HepG2 (cell line): Measurements from ENCODE around the gene MYLK2. TPM values are rescaled to one million over a fixed set of nuclear protein-coding genes. Genes with fewer than 3 reads are reported as not detected.
A peak's percentile ranks its signal among the peaks of the same experiment; 100 is the strongest.

Experiments
- DPF2 ChIP-seq: sonication (generic); formaldehyde crosslinking; IDR thresholded peaks from 2 replicates; pipeline ENCODE4 v1.4.0; 2020; ENCODE audit warnings: mild to moderate bottlenecking, low read depth, missing genetic modification reagents, borderline replicate concordance
- ETV5 ChIP-seq: IDR thresholded peaks from 2 replicates; pipeline ENCODE4 v1.6.1; 2018; ENCODE audit warnings: missing biosample characterization, missing genetic modification reagents, inconsistent platforms, borderline replicate concordance
- HIVEP1 ChIP-seq: sonication (generic); formaldehyde crosslinking; IDR thresholded peaks from 2 replicates; pipeline ENCODE4 v1.4.0; 2020; ENCODE audit warnings: mild to moderate bottlenecking, missing genetic modification reagents
- HNF4A ChIP-seq: sonication (generic); formaldehyde crosslinking; IDR thresholded peaks from 2 replicates; pipeline ENCODE4 v1.4.0; 2020; ENCODE audit warnings: missing genetic modification reagents
- PHF5A ChIP-seq: IDR thresholded peaks from one replicate; pipeline ENCODE4 v1.6.1; 2018; ENCODE audit warnings: low read depth, missing genetic modification reagents; ENCODE audit not compliant: unreplicated experiment
- SOX6 ChIP-seq, 2 experiments: fragments of 450-650 bp in 1 of 2; sonication (generic) in 1 of 2; formaldehyde crosslinking in 1 of 2; IDR thresholded peaks; 2 replicates each; pipeline versions ENCODE4 v1.4.0 to v1.6.1; 2017 to 2020; ENCODE audit warnings: antibody characterized with exemption in 1 of 2, mild to moderate bottlenecking in 1 of 2, missing genetic modification reagents in 1 of 2
- SP2 ChIP-seq: sonication (generic); formaldehyde crosslinking; IDR thresholded peaks from 2 replicates; pipeline ENCODE4 v1.5.1; 2020; ENCODE audit warnings: mild to moderate bottlenecking, missing genetic modification reagents
- STAT5B ChIP-seq: sonication (generic); formaldehyde crosslinking; IDR thresholded peaks from 2 replicates; pipeline ENCODE4 v1.4.0; 2020; ENCODE audit warnings: missing genetic modification reagents
- TEAD3 ChIP-seq: optimal IDR thresholded peaks from 2 replicates; pipeline ENCODE3; 2016; ENCODE audit warnings: borderline replicate concordance
- ZNF446 ChIP-seq: sonication (generic); formaldehyde crosslinking; IDR thresholded peaks from 2 replicates; pipeline ENCODE4 v1.5.0; 2020; ENCODE audit warnings: mild to moderate bottlenecking, missing genetic modification reagents
- polyA plus RNA-seq, 8 experiments: library from polyadenylated mRNA; depleted of rRNA in 3 of 8; stranded (reverse) in 7 of 8; unstranded in 1 of 8; fragments of >200 nt; fragmentation: Illumina TruSeq in 4 of 8; extraction: Trizol in 4 of 8; gene quantifications; 2 replicates each; pipeline versions ENCODE4 v1.2.1 to v1.2.3, GENCODE V29; 2011 to 2016; ENCODE audit warnings: low read depth in 4 of 8, missing spikeins in 1 of 8, mixed read lengths in 1 of 8; ENCODE audit not compliant: insufficient read depth in 1 of 8
- total RNA-seq, 5 experiments: library from RNA; depleted of rRNA; stranded (reverse); fragments of >200 nt; fragmentation: Illumina TruSeq; extraction: Trizol; gene quantifications; 2 replicates each; pipeline ENCODE4 v1.2.3, GENCODE V29; 2016; ENCODE audit warnings: low read depth in 1 of 5
- TF ChIP-seq, protein P1 (sequence below): sonication (generic); formaldehyde crosslinking; IDR thresholded peaks from 2 replicates; pipeline ENCODE4 v1.5.1; 2020; ENCODE audit warnings: missing genetic modification reagents, mild to moderate bottlenecking, borderline replicate concordance
- TF ChIP-seq, protein P2 (sequence below): sonication (generic); formaldehyde crosslinking; IDR thresholded peaks from 2 replicates; pipeline ENCODE4 v1.5.0; 2020; ENCODE audit warnings: mild to moderate bottlenecking, missing genetic modification reagents
- TF ChIP-seq, protein P3 (sequence below): sonication (generic); formaldehyde crosslinking; IDR thresholded peaks from 2 replicates; pipeline ENCODE4 v1.5.0; 2020; ENCODE audit warnings: mild to moderate bottlenecking, missing genetic modification reagents, borderline replicate concordance
- TF ChIP-seq, protein P4 (sequence below): sonication (generic); formaldehyde crosslinking; IDR thresholded peaks from 2 replicates; pipeline ENCODE4 v1.4.0; 2020; ENCODE audit warnings: missing genetic modification reagents

Gene MYLK2
- total and polyA plus RNA-seq, 2 of the 13 experiments (the other 11 are each of a cell fraction or from before 2014, with no cell fraction given): 0.27 TPM; not detected in 1

DNA sequence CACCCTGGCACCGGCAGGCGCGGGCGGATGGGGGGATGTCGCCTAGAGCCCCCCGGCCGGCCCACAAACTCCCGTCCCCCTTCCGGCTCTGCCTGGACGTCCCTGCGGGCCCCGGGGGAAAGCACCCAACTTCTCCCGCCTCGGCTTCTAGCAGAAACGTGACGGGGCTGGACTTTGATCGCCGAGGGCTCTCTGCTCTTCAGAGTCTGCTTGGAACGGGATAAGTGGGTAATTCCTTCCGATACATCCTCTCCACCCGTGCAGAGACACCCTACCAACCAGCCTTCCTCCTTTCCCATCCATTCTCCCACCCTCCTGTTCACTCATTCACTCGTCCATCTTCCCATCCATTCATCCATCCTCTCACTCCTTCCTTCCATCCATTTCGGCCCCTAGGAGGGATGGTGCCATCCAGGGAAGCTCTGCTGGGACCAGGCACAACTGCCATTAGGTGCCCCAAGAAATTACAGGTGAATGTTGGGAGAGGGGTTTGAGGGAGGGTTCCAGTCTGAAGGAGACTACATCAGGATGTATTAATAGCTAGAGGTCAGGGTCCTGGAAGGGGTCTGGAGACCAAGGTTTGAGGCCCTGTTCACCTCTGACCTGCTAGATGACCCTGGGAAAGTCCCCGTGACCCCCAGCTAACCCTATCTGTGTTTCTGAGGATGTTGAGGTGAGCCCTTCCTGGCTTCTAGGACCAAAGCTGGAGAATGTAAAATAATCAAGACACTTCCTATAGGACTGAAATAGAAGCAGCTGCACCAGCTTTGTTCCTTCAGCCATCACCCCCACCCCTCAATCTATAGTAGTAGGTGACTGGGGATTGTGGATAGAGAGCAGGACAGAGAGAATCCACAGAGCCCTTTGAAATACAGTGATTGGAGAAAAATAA lies 51.8 kb downstream of the MYLK2 start (continued):
- no peak for TF ChIP-seq STAT5B (CRISPR knock-in tag)
- peak; percentile 32; the same call in 1 of the 2 replicates for TF ChIP-seq HIVEP1 (CRISPR knock-in tag)
- no peak for TF ChIP-seq PHF5A (CRISPR knock-in tag)
- no peak for TF ChIP-seq SP2 (CRISPR knock-in tag)
- peak; percentile 11 for TF ChIP-seq TEAD3 (CRISPR knock-in tag)
- 0 out of 2 replicates have a peak, but pooled peaks have one; percentile 4 for TF ChIP-seq DPF2 (CRISPR knock-in tag)
- peak; percentile 81 for TF ChIP-seq HNF4A (CRISPR knock-in tag)
- TF ChIP-seq SOX6 (IDR thresholded peaks at IDR 0.05): no peak
- TF ChIP-seq SOX6 (CRISPR knock-in tag; IDR thresholded peaks at IDR 0.05): 0 out of 2 replicates have a peak, but pooled peaks have one; percentile 20
- peak; percentile 5; the same call in 1 of the 2 replicates for TF ChIP-seq ZNF446 (CRISPR knock-in tag)
- TF ChIP-seq, protein P1, sequence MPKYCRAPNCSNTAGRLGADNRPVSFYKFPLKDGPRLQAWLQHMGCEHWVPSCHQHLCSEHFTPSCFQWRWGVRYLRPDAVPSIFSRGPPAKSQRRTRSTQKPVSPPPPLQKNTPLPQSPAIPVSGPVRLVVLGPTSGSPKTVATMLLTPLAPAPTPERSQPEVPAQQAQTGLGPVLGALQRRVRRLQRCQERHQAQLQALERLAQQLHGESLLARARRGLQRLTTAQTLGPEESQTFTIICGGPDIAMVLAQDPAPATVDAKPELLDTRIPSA (CRISPR knock-in tag): no peak
- TF ChIP-seq, protein P2, sequence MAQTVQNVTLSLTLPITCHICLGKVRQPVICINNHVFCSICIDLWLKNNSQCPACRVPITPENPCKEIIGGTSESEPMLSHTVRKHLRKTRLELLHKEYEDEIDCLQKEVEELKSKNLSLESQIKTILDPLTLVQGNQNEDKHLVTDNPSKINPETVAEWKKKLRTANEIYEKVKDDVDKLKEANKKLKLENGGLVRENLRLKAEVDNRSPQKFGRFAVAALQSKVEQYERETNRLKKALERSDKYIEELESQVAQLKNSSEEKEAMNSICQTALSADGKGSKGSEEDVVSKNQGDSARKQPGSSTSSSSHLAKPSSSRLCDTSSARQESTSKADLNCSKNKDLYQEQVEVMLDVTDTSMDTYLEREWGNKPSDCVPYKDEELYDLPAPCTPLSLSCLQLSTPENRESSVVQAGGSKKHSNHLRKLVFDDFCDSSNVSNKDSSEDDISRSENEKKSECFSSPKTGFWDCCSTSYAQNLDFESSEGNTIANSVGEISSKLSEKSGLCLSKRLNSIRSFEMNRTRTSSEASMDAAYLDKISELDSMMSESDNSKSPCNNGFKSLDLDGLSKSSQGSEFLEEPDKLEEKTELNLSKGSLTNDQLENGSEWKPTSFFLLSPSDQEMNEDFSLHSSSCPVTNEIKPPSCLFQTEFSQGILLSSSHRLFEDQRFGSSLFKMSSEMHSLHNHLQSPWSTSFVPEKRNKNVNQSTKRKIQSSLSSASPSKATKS (CRISPR knock-in tag): no peak
- TF ChIP-seq ETV5: peak; percentile 46; the same call in 1 of the 2 replicates
- TF ChIP-seq, protein P3, sequence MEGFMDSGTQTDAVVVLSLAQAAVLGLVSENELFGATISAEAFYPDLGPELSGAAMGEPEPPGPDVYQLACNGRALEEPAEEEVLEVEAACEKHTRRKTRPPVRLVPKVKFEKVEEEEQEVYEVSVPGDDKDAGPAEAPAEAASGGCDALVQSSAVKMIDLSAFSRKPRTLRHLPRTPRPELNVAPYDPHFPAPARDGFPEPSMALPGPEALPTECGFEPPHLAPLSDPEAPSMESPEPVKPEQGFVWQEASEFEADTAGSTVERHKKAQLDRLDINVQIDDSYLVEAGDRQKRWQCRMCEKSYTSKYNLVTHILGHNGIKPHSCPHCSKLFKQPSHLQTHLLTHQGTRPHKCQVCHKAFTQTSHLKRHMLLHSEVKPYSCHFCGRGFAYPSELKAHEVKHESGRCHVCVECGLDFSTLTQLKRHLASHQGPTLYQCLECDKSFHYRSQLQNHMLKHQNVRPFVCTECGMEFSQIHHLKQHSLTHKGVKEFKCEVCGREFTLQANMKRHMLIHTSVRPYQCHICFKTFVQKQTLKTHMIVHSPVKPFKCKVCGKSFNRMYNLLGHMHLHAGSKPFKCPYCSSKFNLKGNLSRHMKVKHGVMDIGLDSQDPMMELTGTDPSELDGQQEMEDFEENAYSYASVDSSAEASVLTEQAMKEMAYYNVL: peak; percentile 65; the same call in 1 of the 2 replicates
- TF ChIP-seq, protein P4, sequence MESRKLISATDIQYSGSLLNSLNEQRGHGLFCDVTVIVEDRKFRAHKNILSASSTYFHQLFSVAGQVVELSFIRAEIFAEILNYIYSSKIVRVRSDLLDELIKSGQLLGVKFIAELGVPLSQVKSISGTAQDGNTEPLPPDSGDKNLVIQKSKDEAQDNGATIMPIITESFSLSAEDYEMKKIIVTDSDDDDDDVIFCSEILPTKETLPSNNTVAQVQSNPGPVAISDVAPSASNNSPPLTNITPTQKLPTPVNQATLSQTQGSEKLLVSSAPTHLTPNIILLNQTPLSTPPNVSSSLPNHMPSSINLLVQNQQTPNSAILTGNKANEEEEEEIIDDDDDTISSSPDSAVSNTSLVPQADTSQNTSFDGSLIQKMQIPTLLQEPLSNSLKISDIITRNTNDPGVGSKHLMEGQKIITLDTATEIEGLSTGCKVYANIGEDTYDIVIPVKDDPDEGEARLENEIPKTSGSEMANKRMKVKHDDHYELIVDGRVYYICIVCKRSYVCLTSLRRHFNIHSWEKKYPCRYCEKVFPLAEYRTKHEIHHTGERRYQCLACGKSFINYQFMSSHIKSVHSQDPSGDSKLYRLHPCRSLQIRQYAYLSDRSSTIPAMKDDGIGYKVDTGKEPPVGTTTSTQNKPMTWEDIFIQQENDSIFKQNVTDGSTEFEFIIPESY (CRISPR knock-in tag): no peak
